SK-N-SH treated with all-trans-retinoic acid at 6 μM for 48 hours (cell line): ENCODE data around the gene ARHGAP22.

Source experiments
- ATAC-seq: fragments of 200-7000 bp; cut with Tn5 transposase; 3 replicates; pipeline ENCODE4 v1.9.1; 2020; ENCODE audit warnings: mild to moderate bottlenecking, moderate library complexity
- ARNTL ChIP-seq: fragments of 450-650 bp; formaldehyde crosslinking; IDR thresholded peaks from 2 replicates; pipeline ENCODE4 v1.5.0; 2020; ENCODE audit warnings: low read depth, mild to moderate bottlenecking, moderate library complexity, borderline replicate concordance
- BACH2 ChIP-seq: fragments of 250-450 bp; sonication (Bioruptor Pico); IDR thresholded peaks from 2 replicates; pipeline ENCODE4 v1.9.0; 2021; ENCODE audit warnings: mild to moderate bottlenecking, borderline replicate concordance
- CREB5 ChIP-seq: fragments of 250-450 bp; sonication (Bioruptor Pico); IDR thresholded peaks from 2 replicates; pipeline ENCODE4 v1.5.1; 2020; ENCODE audit warnings: low read depth, mild to moderate bottlenecking, moderate library complexity
- ESRRG ChIP-seq: fragments of 250-450 bp; sonication (Bioruptor Pico); IDR thresholded peaks from 2 replicates; pipeline ENCODE4 v1.6.1; 2021; ENCODE audit warnings: mild to moderate bottlenecking
- ISL1 ChIP-seq: fragments of 250-450 bp; sonication (Bioruptor Pico); IDR thresholded peaks from 2 replicates; pipeline ENCODE4 v2.1.2; 2022; ENCODE audit warnings: mild to moderate bottlenecking, moderate library complexity
- OSR1 ChIP-seq: fragments of 250-450 bp; sonication (Bioruptor Pico); IDR thresholded peaks from 2 replicates; pipeline ENCODE4 v1.8.0; 2022; ENCODE audit warnings: moderate library complexity, mild to moderate bottlenecking, inconsistent platforms
- PATZ1 ChIP-seq: fragments of 250-450 bp; sonication (Bioruptor Pico); IDR thresholded peaks from 2 replicates; pipeline ENCODE4 v1.8.0; 2020; ENCODE audit warnings: mild to moderate bottlenecking, moderate library complexity, borderline replicate concordance
- POU6F1 ChIP-seq: fragments of 250-450 bp; sonication (Bioruptor Pico); IDR thresholded peaks from 2 replicates; pipeline ENCODE4 v1.8.0; 2021; ENCODE audit warnings: low read depth, mild to moderate bottlenecking, moderate library complexity, borderline replicate concordance
- PPARA ChIP-seq: fragments of 250-450 bp; sonication (Bioruptor Pico); IDR thresholded peaks from 2 replicates; pipeline ENCODE4 v1.5.0; 2020; ENCODE audit warnings: mild to moderate bottlenecking, borderline replicate concordance
- RARB ChIP-seq: fragments of 250-450 bp; sonication (Bioruptor Pico); IDR thresholded peaks from 2 replicates; pipeline ENCODE4 v1.8.0; 2021; ENCODE audit warnings: mild to moderate bottlenecking, moderate library complexity
- TCF4 ChIP-seq: fragments of 250-450 bp; sonication (Bioruptor Pico); IDR thresholded peaks from 2 replicates; pipeline ENCODE4 v1.8.0; 2021; ENCODE audit warnings: mild to moderate bottlenecking, moderate library complexity, borderline replicate concordance
- TOX ChIP-seq: fragments of 250-450 bp; sonication (Bioruptor Pico); IDR thresholded peaks from 2 replicates; pipeline ENCODE4 v1.8.0; 2021; ENCODE audit warnings: mild to moderate bottlenecking, moderate library complexity, borderline replicate concordance
- TSHZ2 ChIP-seq: fragments of 250-450 bp; sonication (Bioruptor Pico); IDR thresholded peaks from 2 replicates; pipeline ENCODE4 v1.5.0; 2020; ENCODE audit warnings: mild to moderate bottlenecking, moderate library complexity
- ZC3H10 ChIP-seq: fragments of 250-450 bp; sonication (Bioruptor Pico); IDR thresholded peaks from 2 replicates; pipeline ENCODE4 v1.5.1; 2021; ENCODE audit warnings: mild to moderate bottlenecking, moderate library complexity
- ZFP3 ChIP-seq: fragments of 250-450 bp; sonication (Bioruptor Pico); IDR thresholded peaks from 2 replicates; pipeline ENCODE4 v1.5.0; 2020; ENCODE audit warnings: mild to moderate bottlenecking, moderate library complexity
- ZFP30 ChIP-seq: fragments of 450-650 bp; formaldehyde crosslinking; IDR thresholded peaks from 2 replicates; pipeline ENCODE4 v1.5.0; 2022; ENCODE audit warnings: mild to moderate bottlenecking, moderate library complexity
- ZNF565 ChIP-seq: fragments of 450-650 bp; formaldehyde crosslinking; conservative IDR thresholded peaks from 2 replicates; pipeline ENCODE4 v1.5.0; 2020; ENCODE audit warnings: low read depth, mild to moderate bottlenecking, moderate library complexity
- TF ChIP-seq, protein P1 (sequence below): fragments of 250-450 bp; sonication (Bioruptor Pico); IDR thresholded peaks from 2 replicates; pipeline ENCODE4 v1.5.1; 2021; ENCODE audit warnings: mild to moderate bottlenecking, moderate library complexity

ARHGAP22 gene

GRCh38 chr10:48567346-48567745, 37.5 kb downstream of the ARHGAP22 start:
- ATAC-seq, result no peak
- TF ChIP-seq OSR1 (CRISPR knock-in tag) (no peak), CREB5 (CRISPR knock-in tag) (no peak), ZFP30 (CRISPR knock-in tag) (no peak), TOX (CRISPR knock-in tag) (no peak), ESRRG (CRISPR knock-in tag) (no peak), PATZ1 (CRISPR knock-in tag) (no peak), ISL1 (CRISPR knock-in tag) (no peak), BACH2 (no peak), RARB (CRISPR knock-in tag) (no peak), PPARA (CRISPR knock-in tag) (no peak)
- TF ChIP-seq, protein P1, sequence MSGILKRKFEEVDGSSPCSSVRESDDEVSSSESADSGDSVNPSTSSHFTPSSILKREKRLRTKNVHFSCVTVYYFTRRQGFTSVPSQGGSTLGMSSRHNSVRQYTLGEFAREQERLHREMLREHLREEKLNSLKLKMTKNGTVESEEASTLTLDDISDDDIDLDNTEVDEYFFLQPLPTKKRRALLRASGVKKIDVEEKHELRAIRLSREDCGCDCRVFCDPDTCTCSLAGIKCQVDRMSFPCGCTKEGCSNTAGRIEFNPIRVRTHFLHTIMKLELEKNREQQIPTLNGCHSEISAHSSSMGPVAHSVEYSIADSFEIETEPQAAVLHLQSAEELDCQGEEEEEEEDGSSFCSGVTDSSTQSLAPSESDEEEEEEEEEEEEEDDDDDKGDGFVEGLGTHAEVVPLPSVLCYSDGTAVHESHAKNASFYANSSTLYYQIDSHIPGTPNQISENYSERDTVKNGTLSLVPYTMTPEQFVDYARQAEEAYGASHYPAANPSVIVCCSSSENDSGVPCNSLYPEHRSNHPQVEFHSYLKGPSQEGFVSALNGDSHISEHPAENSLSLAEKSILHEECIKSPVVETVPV (CRISPR knock-in tag), result no peak
- TF ChIP-seq, all 23 proteins: peak for 0

DNA sequence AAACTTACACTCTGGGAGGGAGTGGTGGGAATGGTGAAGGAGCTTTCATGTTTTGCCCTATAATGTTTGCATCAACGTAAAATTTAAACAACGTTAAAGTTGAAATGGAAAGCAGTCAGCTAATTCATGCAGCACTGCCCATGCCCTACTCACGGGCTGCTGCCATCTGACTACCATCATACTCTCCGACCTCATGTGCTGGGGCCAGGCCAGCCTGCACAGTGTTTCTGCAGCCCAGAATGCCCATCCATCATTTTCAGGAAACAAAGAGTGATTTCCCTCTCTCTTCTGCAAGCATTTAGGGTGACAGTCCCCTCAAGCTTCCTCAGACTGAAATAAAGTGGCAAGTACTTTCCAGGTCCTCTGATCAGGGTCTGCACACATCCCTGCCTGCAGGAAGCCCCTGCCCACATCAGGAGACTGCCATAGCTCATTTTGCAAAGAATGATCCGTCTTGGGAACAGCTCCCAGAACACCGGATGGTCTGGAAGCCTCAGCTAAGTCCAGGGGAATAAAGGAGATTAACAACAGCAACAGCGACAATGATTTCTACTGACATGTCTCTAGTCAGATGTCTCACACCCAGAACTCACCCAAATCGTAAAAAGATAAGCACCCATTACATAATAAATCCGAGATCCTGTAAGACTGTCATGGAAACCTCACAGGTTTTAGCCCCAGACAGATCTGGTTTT, 40.3 kb downstream of the ARHGAP22 start:
- ATAC-seq, result no peak
- no peak for TF ChIP-seq PATZ1 (CRISPR knock-in tag)
- TF ChIP-seq BACH2, result no peak
- no peak for TF ChIP-seq ZFP30 (CRISPR knock-in tag)
- TF ChIP-seq ZNF565 (CRISPR knock-in tag), result no peak
- TF ChIP-seq ZC3H10 (CRISPR knock-in tag), result no peak
- TF ChIP-seq OSR1 (CRISPR knock-in tag), result no peak
- TF ChIP-seq ARNTL (CRISPR knock-in tag), result no peak
- TF ChIP-seq PPARA (CRISPR knock-in tag), result no peak
- TF ChIP-seq ZFP3 (CRISPR knock-in tag), result no peak
- TF ChIP-seq TCF4, result no peak
- TF ChIP-seq ESRRG (CRISPR knock-in tag), result no peak
- TF ChIP-seq ISL1 (CRISPR knock-in tag), result no peak
- TF ChIP-seq POU6F1 (CRISPR knock-in tag), result no peak
- TF ChIP-seq TSHZ2 (CRISPR knock-in tag), result no peak
- TF ChIP-seq, protein P1 (CRISPR knock-in tag), result no peak
- TF ChIP-seq RARB (CRISPR knock-in tag), result no peak
